ENCODE measurements around the gene MT1G. TPM values are rescaled to one million over a fixed set of nuclear protein-coding genes. Genes with fewer than 3 reads are reported as not detected.

The MT1G gene
- polyA plus RNA-seq, 2 of the 4 experiments (the other 2 are of a cell fraction) = not detected

DNA sequence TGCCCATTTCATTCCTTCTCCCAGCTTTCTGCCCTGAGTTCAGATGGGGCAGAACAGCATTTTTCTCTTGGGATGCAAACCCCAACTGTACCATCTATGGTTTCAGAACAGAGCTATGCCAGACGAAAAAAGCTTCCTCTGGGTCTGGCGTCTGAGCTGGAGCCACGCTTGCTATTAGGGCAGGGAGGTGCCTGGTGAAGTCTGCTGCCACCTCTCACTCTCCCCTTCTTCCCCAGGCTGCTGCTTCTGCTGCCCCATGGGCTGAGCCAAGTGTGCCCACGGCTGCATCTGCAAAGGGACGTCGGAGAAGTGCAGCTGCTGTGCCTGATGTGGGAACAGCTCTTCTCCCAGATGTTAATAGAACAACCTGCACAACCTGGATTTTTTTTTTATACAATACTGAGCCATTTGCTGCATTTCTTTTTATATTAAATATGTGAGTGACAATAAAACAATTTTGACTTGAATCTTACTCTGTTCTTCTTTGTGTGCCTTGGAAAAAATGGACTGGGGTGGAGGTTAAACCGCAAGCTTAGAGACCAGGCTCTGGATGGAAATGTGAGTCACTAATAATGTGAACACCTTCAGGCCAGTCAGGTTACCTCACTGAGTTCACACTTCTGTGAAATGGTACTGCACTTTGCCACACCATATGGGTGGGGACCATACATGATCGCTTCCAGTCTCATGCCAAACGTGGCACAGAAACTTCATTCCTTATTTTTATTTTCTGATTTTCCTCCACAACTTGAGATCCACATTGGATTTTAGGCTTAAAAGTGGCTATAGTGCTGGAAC is 31.1 kb downstream of the MT1G start:
- WGBS (ENCODE audit: missing lambda C conversion rate) = 74% methylated on average over 9 of the region's 9 CpGs

GRCh38 chr16:56635441-56635967 is 32.4 kb downstream of the MT1G start:
- H3K9me3 ChIP-seq = no peaks in the 10 kb centered on the region
- 0 out of 3 replicates have a peak, but pooled peaks cover 3% of the 10 kb centered on the region for H3K4me1 ChIP-seq
- no peak overlapping the region for H3K4me3 ChIP-seq
- ChIA-PET POLR2A (no interaction called here), CTCF (interaction anchor here (1.2 to 25.6 kb wide), 2 partner anchors 8 to 26 kb away, joined by 4 to 340 read pairs; partner anchors contain the start of gene MT2A)
- TF ChIP-seq FOSL2 (IDR thresholded peaks at IDR 0.05) (no peak), FOSL2 (CRISPR knock-in tag; IDR thresholded peaks at IDR 0.05) (no peak), JUN (IDR thresholded peaks at IDR 0.05) (no peak), CHD2 (IDR thresholded peaks at IDR 0.05; ENCODE audit: low read length, partially characterized antibody) (no peak), KDM5A (IDR thresholded peaks at IDR 0.05) (no peak), NPAS2 (CRISPR knock-in tag; IDR thresholded peaks at IDR 0.05; ENCODE audit: borderline replicate concordance) (no peak), EHMT2 (IDR thresholded peaks at IDR 0.05; ENCODE audit: low read depth) (no peak), HDAC2 (IDR thresholded peaks at IDR 0.05) (no peak), TFCP2L1 (CRISPR knock-in tag; IDR thresholded peaks at IDR 0.05) (no peak)
- ATAC-seq (no peak), FAIRE-seq (no peak), DNase-seq (ENCODE audit: low read depth in 1 of 2, low spot score in 1 of 2) (no peak)
- H3K27ac ChIP-seq = no peak overlapping the region
- H3K4me2 ChIP-seq = no peak overlapping the region
- WGBS (ENCODE audit: missing lambda C conversion rate) = 80% methylated on average over 37 of the region's 40 CpGs

More for the DNA sequence above, 31.1 kb downstream of the MT1G start:
- Histone ChIP-seq H3K27ac (no peak overlapping the region), H3K4me3 (no peak overlapping the region), H3K4me2 (no peak overlapping the region), H3K9me3 (no peaks in the 10 kb centered on the region), H3K4me1 (0 out of 3 replicates have a peak, but pooled peaks cover 3% of the 10 kb centered on the region)
- FAIRE-seq (no peak), ATAC-seq (no peak), DNase-seq (ENCODE audit: low read depth in 1 of 2, low spot score in 1 of 2) (no peak)
- CTCF ChIA-PET = interaction anchor here (7.2 to 25.6 kb wide), 2 partner anchors 27 to 66 kb away, joined by 36 to 340 read pairs; partner anchors contain the start of gene MT2A
- TF ChIP-seq RAD21 (conservative IDR thresholded peaks at IDR 0.05 in 1 of 2, IDR thresholded peaks at IDR 0.05 in 1 of 2) = no peak
- TF ChIP-seq NR3C1 (IDR thresholded peaks at IDR 0.05) = no peak
- no peak for TF ChIP-seq TFCP2L1 (CRISPR knock-in tag; IDR thresholded peaks at IDR 0.05)
- TF ChIP-seq ELK1 (IDR thresholded peaks at IDR 0.05; ENCODE audit: low read depth, low read length) = no peak
- TF ChIP-seq MAZ (IDR thresholded peaks at IDR 0.05; ENCODE audit: borderline replicate concordance, low read depth, low read length) = no peak
- TF ChIP-seq, protein P1, sequence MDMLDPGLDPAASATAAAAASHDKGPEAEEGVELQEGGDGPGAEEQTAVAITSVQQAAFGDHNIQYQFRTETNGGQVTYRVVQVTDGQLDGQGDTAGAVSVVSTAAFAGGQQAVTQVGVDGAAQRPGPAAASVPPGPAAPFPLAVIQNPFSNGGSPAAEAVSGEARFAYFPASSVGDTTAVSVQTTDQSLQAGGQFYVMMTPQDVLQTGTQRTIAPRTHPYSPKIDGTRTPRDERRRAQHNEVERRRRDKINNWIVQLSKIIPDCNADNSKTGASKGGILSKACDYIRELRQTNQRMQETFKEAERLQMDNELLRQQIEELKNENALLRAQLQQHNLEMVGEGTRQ (IDR thresholded peaks at IDR 0.05) = no peak
- no peak for TF ChIP-seq HOXB13 (CRISPR knock-in tag; IDR thresholded peaks at IDR 0.05; ENCODE audit: low read depth)
- no peak for TF ChIP-seq NPAS2 (CRISPR knock-in tag; IDR thresholded peaks at IDR 0.05; ENCODE audit: borderline replicate concordance)
- no peak for TF ChIP-seq ZFP36 (IDR thresholded peaks at IDR 0.05; ENCODE audit: borderline replicate concordance, partially characterized antibody)
- no peak for TF ChIP-seq RFX5 (IDR thresholded peaks at IDR 0.05)
- no peak for TF ChIP-seq EP300 (IDR thresholded peaks at IDR 0.05)
- TF ChIP-seq GATA3 (IDR thresholded peaks at IDR 0.05; ENCODE audit: borderline replicate concordance) = no peak
- TF ChIP-seq, protein P2, sequence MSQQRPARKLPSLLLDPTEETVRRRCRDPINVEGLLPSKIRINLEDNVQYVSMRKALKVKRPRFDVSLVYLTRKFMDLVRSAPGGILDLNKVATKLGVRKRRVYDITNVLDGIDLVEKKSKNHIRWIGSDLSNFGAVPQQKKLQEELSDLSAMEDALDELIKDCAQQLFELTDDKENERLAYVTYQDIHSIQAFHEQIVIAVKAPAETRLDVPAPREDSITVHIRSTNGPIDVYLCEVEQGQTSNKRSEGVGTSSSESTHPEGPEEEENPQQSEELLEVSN (IDR thresholded peaks at IDR 0.05; ENCODE audit: borderline replicate concordance, low read depth) = no peak
- POLR2A ChIA-PET = interaction anchor here (1.4 kb wide), 1 partner anchor 46 kb away, joined by 4 read pairs; the partner anchor contains the start of gene MT1X

All from A549 (cell line).